H1 (cell line): ENCODE results near the gene PRODH. TPM values are rescaled to one million over a fixed set of nuclear protein-coding genes. Genes with fewer than 3 reads are reported as not detected.

ENCODE experiments used
- CTCF ChIA-PET: fragments of 300-600 bp; sonication (Branson Sonifier 250); formaldehyde crosslinking; loops from one replicate; lab custom pipeline; 2021; ENCODE audit not compliant: partially characterized antibody; lab: Charles Lee
- POLR2A ChIA-PET: fragments of 300-600 bp; sonication (Branson Sonifier 250); formaldehyde crosslinking; loops from one replicate; lab custom pipeline; 2021; ENCODE audit warnings: inconsistent platforms; ENCODE audit not compliant: partially characterized antibody; lab: Charles Lee
- DNase-seq, 2 experiments: peaks; one replicate each; pipeline versions ENCODE4 v3.0.0 to v3.0.0-alpha.2; 2010 to 2022; ENCODE audit warnings: low spot score in 2 of 2, low read depth in 1 of 2, mixed read lengths in 1 of 2
- FAIRE-seq: peaks from 2 replicates; lab custom pipeline; 2011; peaks lifted over from hg19 to GRCh38; lab: Jason Lieb, UNC
- H2AFZ ChIP-seq: 2 replicates; pipeline ENCODE4 v1.8.1; 2012; ENCODE audit warnings: low read length, inconsistent platforms
- H2AK5ac ChIP-seq: 2 replicates; pipeline ENCODE4 v1.6.1; 2013; ENCODE audit warnings: low read depth, low read length
- H2BK120ac ChIP-seq: replicated peaks from 2 replicates; pipeline ENCODE3; 2013; ENCODE audit warnings: low read depth, low read length, inconsistent platforms
- H2BK12ac ChIP-seq: 2 replicates; pipeline ENCODE4 v1.6.1; 2013; ENCODE audit warnings: low read depth, low read length
- H2BK15ac ChIP-seq: 2 replicates; pipeline ENCODE4 v1.6.1; 2013; ENCODE audit warnings: low read length
- H2BK20ac ChIP-seq: 2 replicates; pipeline ENCODE4 v1.6.1; 2013; ENCODE audit warnings: low read length
- H2BK5ac ChIP-seq: 2 replicates; pipeline ENCODE4 v1.6.1; 2013; ENCODE audit warnings: low read depth, low read length
- H3K14ac ChIP-seq: 2 replicates; pipeline ENCODE4 v1.6.1; 2013; ENCODE audit warnings: inconsistent platforms; ENCODE audit not compliant: insufficient read length
- H3K18ac ChIP-seq: 2 replicates; pipeline ENCODE4 v1.6.1; 2013; ENCODE audit warnings: low read length; ENCODE audit errors: extremely low read depth
- H3K23ac ChIP-seq: 2 replicates; pipeline ENCODE4 v1.6.1; 2013; ENCODE audit warnings: inconsistent platforms; ENCODE audit not compliant: insufficient read length
- H3K23me2 ChIP-seq: 2 replicates; pipeline ENCODE4 v1.6.1; 2013; ENCODE audit warnings: low read depth, low read length
- H3K27ac ChIP-seq: 2 replicates; pipeline ENCODE4 v1.6.1; 2011; ENCODE audit warnings: low read depth, low read length, inconsistent platforms
- H3K27me3 ChIP-seq, 4 experiments: replicated peaks in 1 of 4; 1 replicate in 1 of 4; 2 replicates in 3 of 4; pipeline versions ENCODE4 v1.6.1 to v1.8.1; 2011 to 2013; ENCODE audit warnings: low read length in 3 of 4, mild to moderate bottlenecking in 3 of 4, inconsistent platforms in 2 of 4, mixed read lengths in 2 of 4, moderate library complexity in 1 of 4; ENCODE audit not compliant: control insufficient read depth in 3 of 4, insufficient read depth in 3 of 4; ENCODE audit errors: extremely low read depth in 1 of 4
- H3K36me3 ChIP-seq, 4 experiments: 2 replicates each; pipeline versions ENCODE4 v1.6.1 to v1.8.1; 2011 to 2013; ENCODE audit warnings: mild to moderate bottlenecking in 4 of 4, low read length in 3 of 4, moderate library complexity in 2 of 4, control low read depth in 1 of 4, inconsistent platforms in 1 of 4; ENCODE audit not compliant: insufficient read depth in 4 of 4, control insufficient read depth in 2 of 4
- H3K4ac ChIP-seq: replicated peaks from 2 replicates; pipeline ENCODE3; 2013; ENCODE audit warnings: low read length, low read depth, mixed read lengths, inconsistent platforms; ENCODE audit not compliant: insufficient read length
- H3K4me1 ChIP-seq, 4 experiments: replicated peaks in 1 of 4; 1 replicate in 1 of 4; 2 replicates in 3 of 4; pipeline versions ENCODE4 v1.6.1 to v1.8.1; 2011 to 2013; ENCODE audit warnings: low read length in 3 of 4, inconsistent platforms in 2 of 4, mixed read lengths in 1 of 4; ENCODE audit not compliant: insufficient read depth in 4 of 4, control insufficient read depth in 3 of 4
- H3K4me2 ChIP-seq, 2 experiments: 2 replicates each; pipeline versions ENCODE4 v1.6.1 to v1.8.1; 2011 to 2013; ENCODE audit warnings: low read depth in 2 of 2, low read length in 2 of 2, control low read depth in 1 of 2, inconsistent platforms in 1 of 2, mild to moderate bottlenecking in 1 of 2; ENCODE audit not compliant: insufficient read depth in 1 of 2
- H3K4me3 ChIP-seq, 4 experiments: fragments of 200-600, 300-600 bp in 1 of 4; sonication (generic), shearing (Covaris generic), sonication (Bioruptor Twin) in 1 of 4; 2 replicates each; pipeline versions ENCODE4 v1.5.1 to v1.8.1; 2011 to 2016; ENCODE audit warnings: low read length in 4 of 4, low read depth in 3 of 4, control low read depth in 2 of 4, inconsistent platforms in 2 of 4, mild to moderate bottlenecking in 2 of 4, mixed read lengths in 1 of 4, moderate library complexity in 1 of 4; ENCODE audit not compliant: insufficient read depth in 2 of 4; ENCODE audit errors: extremely low read depth in 1 of 4
- H3K56ac ChIP-seq: replicated peaks from 2 replicates; pipeline ENCODE3; 2013; ENCODE audit warnings: low read depth, mild to moderate bottlenecking, mixed read lengths, low read length, inconsistent platforms; ENCODE audit not compliant: insufficient read length
- H3K79me1 ChIP-seq: 2 replicates; pipeline ENCODE4 v1.6.1; 2013; ENCODE audit warnings: low read depth, low read length, control low read depth
- H3K79me2 ChIP-seq, 2 experiments: 2 replicates each; pipeline versions ENCODE4 v1.6.1 to v1.8.1; 2012 to 2013; ENCODE audit warnings: low read length in 2 of 2, mild to moderate bottlenecking in 2 of 2, inconsistent platforms in 1 of 2; ENCODE audit not compliant: insufficient read depth in 2 of 2, control insufficient read depth in 1 of 2
- H3K9ac ChIP-seq, 4 experiments: replicated peaks in 1 of 4; 1 replicate in 1 of 4; 2 replicates in 3 of 4; pipeline versions ENCODE4 v1.6.1 to v1.8.1; 2011 to 2013; ENCODE audit warnings: low read depth in 3 of 4, low read length in 3 of 4, control low read depth in 2 of 4, mild to moderate bottlenecking in 2 of 4, moderate library complexity in 2 of 4, inconsistent platforms in 1 of 4; ENCODE audit errors: extremely low read depth in 1 of 4
- H3K9me3 ChIP-seq, 2 experiments: 2 replicates each; pipeline versions ENCODE4 v1.6.1 to v1.8.1; 2012 to 2013; ENCODE audit warnings: mild to moderate bottlenecking in 2 of 2, moderate library complexity in 2 of 2, control low read depth in 1 of 2, inconsistent platforms in 1 of 2, low read depth in 1 of 2, low read length in 1 of 2, mixed read lengths in 1 of 2; ENCODE audit not compliant: insufficient read depth in 2 of 2
- H4K20me1 ChIP-seq, 2 experiments: replicated peaks in 1 of 2; 2 replicates each; pipeline versions ENCODE3 to v1.8.1; 2011 to 2013; ENCODE audit warnings: inconsistent platforms in 2 of 2, low read length in 2 of 2, mild to moderate bottlenecking in 1 of 2; ENCODE audit not compliant: insufficient read depth in 2 of 2, control insufficient read depth in 1 of 2
- H4K5ac ChIP-seq: 2 replicates; pipeline ENCODE4 v1.6.1; 2013; ENCODE audit warnings: low read length, low read depth, mixed read lengths, inconsistent platforms; ENCODE audit not compliant: insufficient read length
- H4K8ac ChIP-seq: 2 replicates; pipeline ENCODE4 v1.8.0; 2013; ENCODE audit warnings: mild to moderate bottlenecking, moderate library complexity, low read length, inconsistent platforms; ENCODE audit not compliant: insufficient read depth; ENCODE audit errors: extremely low read depth
- H4K91ac ChIP-seq: replicated peaks from 2 replicates; pipeline ENCODE3; 2013; ENCODE audit warnings: low read length, mixed read lengths, inconsistent platforms; ENCODE audit not compliant: insufficient read length
- BCL11A ChIP-seq, 2 experiments: IDR thresholded peaks; one replicate each; pipeline ENCODE4 v1.6.1; 2011; ENCODE audit warnings: low read depth in 2 of 2, low read length in 2 of 2, mild to moderate bottlenecking in 2 of 2
- CTCF ChIP-seq, 3 experiments: IDR thresholded peaks; 1 replicate in 2 of 3; 2 replicates in 1 of 3; pipeline versions ENCODE4 v1.5.1 to v1.6.1; 2011; ENCODE audit warnings: low read length in 3 of 3, mild to moderate bottlenecking in 3 of 3, inconsistent platforms in 2 of 3, low read depth in 1 of 3, moderate library complexity in 1 of 3; ENCODE audit not compliant: insufficient read depth in 1 of 3; ENCODE audit errors: control extremely low read depth in 1 of 3
- GABPA ChIP-seq: IDR thresholded peaks from 2 replicates; pipeline ENCODE4 v1.6.1; 2011; ENCODE audit warnings: mild to moderate bottlenecking, low read length, moderate library complexity, borderline replicate concordance; ENCODE audit not compliant: insufficient read depth
- HDAC2 ChIP-seq, 2 experiments: fragments of 300-600 bp in 1 of 2; sonication (generic) in 1 of 2; IDR thresholded peaks; 2 replicates each; pipeline ENCODE4 v1.6.1; 2011 to 2012; ENCODE audit warnings: low read depth in 2 of 2, low read length in 2 of 2, mild to moderate bottlenecking in 2 of 2, moderate library complexity in 2 of 2, borderline replicate concordance in 1 of 2, inconsistent platforms in 1 of 2
- HDAC6 ChIP-seq: IDR thresholded peaks from one replicate; pipeline ENCODE4 v1.7.1; 2012; ENCODE audit warnings: low read depth, mild to moderate bottlenecking, inconsistent platforms, low read length, moderate library complexity
- MAX ChIP-seq: IDR thresholded peaks from 2 replicates; pipeline ENCODE4 v1.6.1; 2012; ENCODE audit warnings: inconsistent platforms
- SP2 ChIP-seq: IDR thresholded peaks from 2 replicates; pipeline ENCODE4 v1.6.1; 2012; ENCODE audit warnings: mild to moderate bottlenecking, low read length, inconsistent platforms
- WGBS, 2 experiments: shearing (Covaris generic) in 1 of 2; methylation state at CpG; one replicate each; pipeline versions ENCODE4 v1.1.6 to v1.1.7; 2013 to 2015; ENCODE audit warnings: low lambda C conversion rate in 2 of 2, mixed read lengths in 2 of 2, inconsistent platforms in 1 of 2, low coverage in 1 of 2, missing lambda C conversion rate in 1 of 2; ENCODE audit not compliant: insufficient replicate concordance in 2 of 2, insufficient coverage in 1 of 2, insufficient read length in 1 of 2; ENCODE audit errors: extremely low coverage in 1 of 2, missing lambda C conversion rate in 1 of 2; 5-methylcytosine and 5-hydroxymethylcytosine counted together
- polyA plus RNA-seq, 7 experiments: library from polyadenylated mRNA; depleted of rRNA in 3 of 7; stranded (reverse) in 5 of 7; unstranded in 2 of 7; fragments of >200 nt in 5 of 7; fragments of 200-250 nt in 2 of 7; gene quantifications; 1 replicate in 5 of 7; 2 replicates in 1 of 7; 4 replicates in 1 of 7; pipeline versions ENCODE4 v1.2.1 to v1.2.3, GENCODE V29; 2011 to 2013; ENCODE audit warnings: missing spikeins in 2 of 7, mixed read lengths in 2 of 7
- total RNA-seq: library from RNA; stranded (reverse); fragmentation: NEBNext Ultra II Directional; extraction: Animal tissue kit (Norgen Biotek cat#: 25700); gene quantifications from 2 replicates; pipeline ENCODE4 v1.2.1, GENCODE V29; 2021

PRODH gene
- total and polyA plus RNA-seq, 2 of the 8 experiments (the other 6 are each of a cell fraction or from before 2014, with no cell fraction given) = 27.6 to 45.6 TPM

GRCh38 chr22:18927573-18927972, 8.5 kb downstream of the PRODH start:
- Histone ChIP-seq H3K18ac (no peak overlapping the region), H3K4me3 (no peak overlapping the region)
- TF ChIP-seq MAX (no peak), CTCF (IDR thresholded peaks at IDR 0.05; ENCODE audit: control extremely low read depth in 1 of 3, insufficient read depth in 1 of 3, low read depth in 1 of 3, low read length in 3 of 3) (no peak), SP2 (no peak), BCL11A (IDR thresholded peaks at IDR 0.05; ENCODE audit: low read depth in 2 of 2, low read length in 2 of 2) (no peak), HDAC2 (IDR thresholded peaks at IDR 0.05; ENCODE audit: borderline replicate concordance in 1 of 2, low read depth in 2 of 2, low read length in 2 of 2) (no peak), HDAC6 (no peak), GABPA (no peak)
- TF ChIP-seq, all 59 proteins: peak for 0
- no peak overlapping the region for H4K8ac ChIP-seq
- ChIA-PET POLR2A (interaction anchor here (0.6 to 2.3 kb wide), 5 partner anchors 9 to 399 kb away, joined by 3 to 9 read pairs (median 7); partner anchors contain the start of gene PRODH), CTCF (interaction anchor here (1.8 to 2.8 kb wide), 3 partner anchors 15 to 21 kb away, joined by 6 to 11 read pairs (median 6); partner anchors contain the start of gene DGCR6)
- no peak overlapping the region for H3K4me2 ChIP-seq
- no peak overlapping the region for H3K14ac ChIP-seq
- H3K9me3 ChIP-seq = no peaks in the 10 kb centered on the region
- FAIRE-seq (no peak), DNase-seq (no peak)
- no peaks in the 10 kb centered on the region for H4K20me1 ChIP-seq
- H2BK120ac ChIP-seq = no peak overlapping the region
- no peak overlapping the region for H4K91ac ChIP-seq
- no peak overlapping the region for H2AFZ ChIP-seq
- no CpG with 5 or more reads among the region's 5 CpGs for WGBS, 2 experiments
- H2BK5ac ChIP-seq = no peak overlapping the region
- no peak overlapping the region for H2AK5ac ChIP-seq
- no peaks in the 10 kb centered on the region for H3K23me2 ChIP-seq
- H4K5ac ChIP-seq = no peak overlapping the region
- no peak overlapping the region for H2BK15ac ChIP-seq
- no peaks in the 10 kb centered on the region for H3K36me3 ChIP-seq
- no peak overlapping the region for H2BK20ac ChIP-seq
- no peaks in the 10 kb centered on the region for H3K27me3 ChIP-seq
- H3K79me2 ChIP-seq = no peaks in the 10 kb centered on the region
- H3K9ac ChIP-seq = no peak overlapping the region
- H3K4ac ChIP-seq = no peak overlapping the region
- H3K79me1 ChIP-seq = no peaks in the 10 kb centered on the region
- H2BK12ac ChIP-seq = no peak overlapping the region
- H3K23ac ChIP-seq = no peak overlapping the region
- no peak overlapping the region for H3K27ac ChIP-seq
- no peaks in the 10 kb centered on the region for H3K4me1 ChIP-seq
- H3K56ac ChIP-seq = no peak overlapping the region
